HCT116 (cell line): ENCODE measurements around the gene LSM7. TPM values are rescaled to one million over a fixed set of nuclear protein-coding genes. Genes with fewer than 3 reads are reported as not detected.

Experiments used
- ATAC-seq: fragments of 200-7000 bp; cut with Tn5 transposase; 2 replicates; pipeline ENCODE4 v1.9.1; 2020; ENCODE audit warnings: mild to moderate bottlenecking, moderate library complexity
- BruUV-seq: library from RNA; stranded (reverse); fragments of 400-500 nt; replicated peaks from 2 replicates; lab custom pipeline; 2021; lab: Mats Ljungman, UMichigan
- CTCF ChIA-PET: fragments of 300-600 bp; sonication (Branson Sonifier 250); formaldehyde crosslinking; loops from one replicate; lab custom pipeline; 2021; ENCODE audit warnings: antibody characterized with exemption; lab: Charles Lee
- POLR2A ChIA-PET: fragments of 300-600, 350-600 bp; sonication (Branson Sonifier 250); formaldehyde crosslinking; loops from one replicate; lab custom pipeline; 2021; ENCODE audit warnings: antibody characterized with exemption; lab: Charles Lee
- RAD21 ChIA-PET, 2 experiments: fragments of 300-600 bp; sonication (Branson Sonifier 250); formaldehyde crosslinking; loops; one replicate each; lab custom pipeline; 2023; ENCODE audit warnings: low total read pairs in 2 of 2; ENCODE audit not compliant: uncharacterized antibody in 2 of 2, unreplicated experiment in 2 of 2, low non-redundant PET in 1 of 2; lab: Charles Lee
- DNase-seq: peaks from one replicate; pipeline ENCODE4 v3.0.0-alpha.2; 2010; ENCODE audit warnings: low read depth, low spot score
- H2AFZ ChIP-seq: fragments of 200-600 bp; shearing (Covaris generic), sonication (generic); 2 replicates; pipeline ENCODE4 v1.6.1; 2017; ENCODE audit warnings: low read depth, mixed run types, mixed read lengths, antibody characterized with exemption, low read length; ENCODE audit not compliant: poor library complexity, severe bottlenecking
- H3K27ac ChIP-seq: 2 replicates; pipeline ENCODE4 v1.5.1; 2012; ENCODE audit warnings: low read depth, low read length
- H3K27me3 ChIP-seq: fragments of 200-600 bp; sonication (generic); 2 replicates; pipeline ENCODE4 v1.6.1; 2016; ENCODE audit warnings: mixed run types, low read length, mixed read lengths; ENCODE audit not compliant: insufficient read depth
- H3K36me3 ChIP-seq, 2 experiments: fragments of 200-500 bp in 1 of 2; fragments of 200-600 bp in 1 of 2; sonication (Bioruptor generic) in 1 of 2; sonication (generic) in 1 of 2; 2 replicates each; pipeline versions ENCODE4 v1.5.1 to v1.6.1; 2014 to 2016; ENCODE audit warnings: low read length in 2 of 2, inconsistent platforms in 1 of 2, mixed read lengths in 1 of 2, mixed run types in 1 of 2; ENCODE audit not compliant: insufficient read depth in 2 of 2, control insufficient read depth in 1 of 2
- H3K4me1 ChIP-seq, 2 experiments: fragments of 200-600 bp in 1 of 2; sonication (generic) in 1 of 2; 2 replicates each; pipeline versions ENCODE4 v1.5.1 to v1.6.1; 2012 to 2017; ENCODE audit warnings: low read length in 2 of 2, inconsistent platforms in 1 of 2, mild to moderate bottlenecking in 1 of 2, mixed read lengths in 1 of 2, mixed run types in 1 of 2, moderate library complexity in 1 of 2; ENCODE audit not compliant: insufficient read depth in 2 of 2, control insufficient read depth in 1 of 2
- H3K4me2 ChIP-seq: fragments of 200-600 bp; sonication (generic); 2 replicates; pipeline ENCODE4 v1.6.1; 2017; ENCODE audit warnings: mixed run types, low read length, mixed read lengths
- H3K4me3 ChIP-seq, 2 experiments: fragments of 200-600 bp in 1 of 2; sonication (generic) in 1 of 2; replicated peaks in 1 of 2; 2 replicates each; pipeline ENCODE4 v1.5.1; 2011 to 2016; ENCODE audit warnings: low read length in 2 of 2, control low read depth in 1 of 2, low read depth in 1 of 2, mild to moderate bottlenecking in 1 of 2, mixed read lengths in 1 of 2, mixed run types in 1 of 2
- H3K79me2 ChIP-seq: fragments of 200-600 bp; sonication (generic); 2 replicates; pipeline ENCODE4 v1.6.1; 2017; ENCODE audit warnings: mild to moderate bottlenecking, mixed run types, low read length, moderate library complexity, mixed read lengths; ENCODE audit not compliant: insufficient read depth
- H3K9ac ChIP-seq: fragments of 200-600 bp; sonication (generic); 2 replicates; pipeline ENCODE4 v1.6.1; 2016; ENCODE audit warnings: low read length, mixed read lengths
- H3K9me2 ChIP-seq: fragments of 200-600 bp; sonication (generic), shearing (Covaris generic); 2 replicates; pipeline ENCODE4 v1.6.1; 2017; ENCODE audit warnings: mixed run types, mild to moderate bottlenecking, moderate library complexity; ENCODE audit not compliant: insufficient read depth
- H3K9me3 ChIP-seq, 2 experiments: fragments of 200-500 bp in 1 of 2; fragments of 200-600 bp in 1 of 2; sonication (Bioruptor generic) in 1 of 2; sonication (generic) in 1 of 2; 2 replicates each; pipeline ENCODE4 v1.6.1; 2014 to 2017; ENCODE audit warnings: low read length in 2 of 2, mixed read lengths in 2 of 2, inconsistent platforms in 1 of 2, low read depth in 1 of 2, mild to moderate bottlenecking in 1 of 2, mixed run types in 1 of 2, moderate library complexity in 1 of 2; ENCODE audit not compliant: control insufficient read depth in 1 of 2, insufficient read depth in 1 of 2
- H4K20me1 ChIP-seq: fragments of 200-600 bp; sonication (generic), shearing (Covaris generic); 2 replicates; pipeline ENCODE4 v1.6.1; 2017; ENCODE audit warnings: mixed run types, mild to moderate bottlenecking, moderate library complexity; ENCODE audit not compliant: insufficient read depth
- FOSL1 ChIP-seq: IDR thresholded peaks from 2 replicates; pipeline ENCODE4 v1.6.1; 2012; ENCODE audit warnings: low read depth
- SRF ChIP-seq: IDR thresholded peaks from 2 replicates; pipeline ENCODE4 v1.6.1; 2012; ENCODE audit warnings: low read depth
- YY1 ChIP-seq: IDR thresholded peaks from 2 replicates; pipeline ENCODE4 v1.6.1; 2011; ENCODE audit warnings: low read length, low read depth, moderate library complexity, mild to moderate bottlenecking; ENCODE audit not compliant: insufficient replicate concordance; ENCODE audit errors: extremely low read depth
- ZNF274 ChIP-seq: fragments of 200-500 bp; sonication (Bioruptor generic); IDR thresholded peaks from 2 replicates; pipeline ENCODE4 v1.6.1; 2014; ENCODE audit warnings: mild to moderate bottlenecking, low read depth, low read length, inconsistent platforms
- intact Hi-C: fragments of 100-400 bp; cut with micrococcal nuclease; formaldehyde crosslinking; loops from 2 replicates; pipeline ENCODE4 v1.10.0; 2022
- total RNA-seq: library from RNA; stranded (reverse); gene quantifications from one replicate; pipeline ENCODE4 v1.2.1, GENCODE V29; 2021; ENCODE audit not compliant: unreplicated experiment
- TF ChIP-seq, protein P1 (sequence below): IDR thresholded peaks from 2 replicates; pipeline ENCODE4 v1.6.1; 2012

LSM7 gene
- total RNA-seq, 1 experiment from 2014 or later: 190 TPM

DNA sequence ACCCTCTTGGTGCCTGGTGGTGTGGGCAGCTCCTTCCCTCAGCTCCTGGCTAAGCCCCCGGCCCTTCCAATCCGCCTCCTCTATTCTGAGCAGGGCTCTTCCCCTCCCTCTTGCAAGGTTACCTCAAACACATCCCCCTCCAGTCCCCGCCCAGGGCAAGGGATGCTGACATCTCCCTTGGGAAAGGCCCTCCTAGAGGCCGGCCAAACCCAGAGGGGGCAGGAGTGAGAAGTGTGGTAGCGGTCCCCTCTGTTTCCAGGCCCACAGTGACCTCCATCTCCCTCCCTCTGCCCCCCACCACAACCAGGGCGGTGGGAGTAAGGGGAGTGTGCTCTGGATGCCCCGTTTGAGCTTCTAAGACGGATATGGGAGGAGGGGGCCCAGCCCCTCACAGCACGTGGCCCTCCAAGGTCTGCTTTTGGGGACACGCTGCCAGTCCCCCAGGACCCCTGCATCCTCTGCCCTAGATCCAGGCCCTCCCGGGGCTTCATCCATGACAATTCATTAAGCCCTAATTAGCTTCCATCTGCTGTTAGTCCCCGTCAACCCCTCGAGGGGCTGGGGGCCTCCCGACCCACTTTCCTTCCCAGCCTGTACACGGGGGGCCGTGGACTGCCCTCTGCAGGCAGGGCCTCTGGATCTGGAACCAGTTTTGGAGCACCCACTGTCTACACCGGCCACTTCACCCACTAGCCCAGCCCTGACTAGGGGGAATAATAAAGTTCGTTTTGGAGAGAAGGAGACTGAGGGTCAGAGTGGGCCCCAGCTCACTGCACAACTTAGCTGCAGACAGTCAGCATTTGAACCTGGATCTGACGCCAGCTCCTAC is 22.7 kb downstream of the LSM7 start:
- intact Hi-C loops: no loop called here
- no peaks in the 10 kb centered on the region for H3K27me3 ChIP-seq
- no peaks in the 10 kb centered on the region for H3K9me3 ChIP-seq
- no TSS peak for BruUV-seq
- ATAC-seq (no peak), DNase-seq (no peak)
- RAD21 ChIA-PET: no interaction called here
- H4K20me1 ChIP-seq: no peaks in the 10 kb centered on the region
- CTCF ChIA-PET: no interaction called here
- no peaks in the 10 kb centered on the region for H3K36me3 ChIP-seq
- no peak overlapping the region for H3K9ac ChIP-seq
- no peaks in the 10 kb centered on the region for H3K79me2 ChIP-seq
- no peak overlapping the region for H3K4me3 ChIP-seq
- H3K9me2 ChIP-seq: no peaks in the 10 kb centered on the region
- TF ChIP-seq, protein P1, sequence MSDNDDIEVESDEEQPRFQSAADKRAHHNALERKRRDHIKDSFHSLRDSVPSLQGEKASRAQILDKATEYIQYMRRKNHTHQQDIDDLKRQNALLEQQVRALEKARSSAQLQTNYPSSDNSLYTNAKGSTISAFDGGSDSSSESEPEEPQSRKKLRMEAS: no peak
- TF ChIP-seq FOSL1: no peak
- POLR2A ChIA-PET: no interaction called here
- H3K27ac ChIP-seq: no peak overlapping the region
- H3K4me2 ChIP-seq: no peak overlapping the region
- H3K4me1 ChIP-seq: peaks cover 7 to 12% of the 10 kb centered on the region in 2 experiments
- no peak overlapping the region for H2AFZ ChIP-seq

DNA sequence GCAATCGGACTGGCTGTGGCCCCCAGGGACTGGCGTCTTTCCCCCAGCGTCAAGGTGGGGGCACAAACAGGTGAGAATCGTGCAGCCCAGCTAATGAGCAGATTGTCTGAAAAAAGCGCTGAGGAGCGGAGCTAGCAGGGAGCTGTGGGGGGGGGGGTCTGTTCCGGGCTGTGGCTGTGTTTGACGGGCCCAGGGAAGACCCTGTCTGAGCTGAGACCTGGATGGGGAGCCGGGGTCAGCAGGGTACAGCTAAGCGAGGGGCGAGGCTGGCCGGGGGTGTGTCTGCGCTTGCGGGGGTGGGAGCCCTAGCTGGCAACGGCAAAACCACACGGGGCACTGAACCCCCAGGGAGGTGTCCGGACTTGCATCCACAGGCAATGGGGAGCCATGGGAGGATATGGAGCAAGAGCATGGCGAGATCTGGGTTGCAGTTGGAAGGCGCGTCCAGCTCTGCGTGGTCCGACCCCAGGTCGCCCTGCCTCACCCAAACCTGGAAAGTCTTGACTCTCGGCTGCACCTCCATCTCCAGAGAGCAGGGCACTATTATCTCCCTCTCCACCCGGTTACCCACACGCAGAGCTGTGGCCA is 25.1 kb downstream of the LSM7 start:
- no peaks in the 10 kb centered on the region for H3K36me3 ChIP-seq
- ChIA-PET POLR2A (no interaction called here), CTCF (no interaction called here)
- H3K4me3 ChIP-seq: no peak overlapping the region
- no peak overlapping the region for H2AFZ ChIP-seq
- no peaks in the 10 kb centered on the region for H3K79me2 ChIP-seq
- no peaks in the 10 kb centered on the region for H4K20me1 ChIP-seq
- H3K4me2 ChIP-seq: no peak overlapping the region
- H3K4me1 ChIP-seq: no peaks in the 10 kb centered on the region
- no peaks in the 10 kb centered on the region for H3K27me3 ChIP-seq
- no TSS peak for BruUV-seq
- TF ChIP-seq SRF: no peak
- no peak for TF ChIP-seq ZNF274
- TF ChIP-seq YY1: no peak
- TF ChIP-seq, all 23 proteins: peak for 0
- no peaks in the 10 kb centered on the region for H3K9me2 ChIP-seq
- ATAC-seq (no peak), DNase-seq (no peak)
- H3K27ac ChIP-seq: no peak overlapping the region
- H3K9me3 ChIP-seq: no peaks in the 10 kb centered on the region
- intact Hi-C loops: no loop called here
- RAD21 ChIA-PET: no interaction called here
- no peak overlapping the region for H3K9ac ChIP-seq
